ENCODE measurements around the gene CAPN3. TPM values are rescaled to one million over a fixed set of nuclear protein-coding genes. Genes with fewer than 3 reads are reported as not detected.
A peak's percentile ranks its signal among the peaks of the same experiment; 100 is the strongest.

Gene CAPN3
- total and polyA plus RNA-seq, 12 donors = 3.3 to 72.9 (median 8.5) TPM

DNA sequence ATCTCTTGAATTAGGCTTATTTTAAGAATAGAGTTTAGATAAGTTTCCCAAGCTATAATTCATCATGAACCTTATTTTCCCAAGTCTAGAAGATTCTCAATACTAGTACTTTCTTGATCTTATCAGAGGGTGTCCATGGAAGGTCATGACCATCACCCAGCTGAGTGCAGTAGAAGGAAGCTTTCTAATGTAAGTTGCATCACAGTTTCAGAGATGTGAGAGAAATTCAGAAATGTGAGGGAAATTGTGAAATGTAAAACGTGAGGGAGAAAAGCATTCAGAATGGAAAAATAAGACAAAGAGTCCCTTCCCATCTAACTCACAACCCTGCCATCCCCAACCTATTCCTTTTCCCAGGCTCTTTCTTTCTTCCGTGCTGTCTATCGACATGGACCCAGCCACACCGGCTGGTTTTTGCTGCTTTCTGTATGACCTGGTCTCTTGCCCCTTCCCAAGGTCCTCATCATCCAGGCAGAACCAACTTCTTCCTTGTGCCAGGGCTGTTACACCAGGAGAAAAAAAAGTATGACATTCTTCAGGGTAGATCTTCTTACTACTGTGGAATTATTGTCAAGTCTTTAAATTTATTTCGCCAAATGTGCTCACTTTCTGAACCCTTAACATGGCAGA is 6.7 kb downstream of the CAPN3 start:
- intact Hi-C loops (cut with DNase I) = no loop called here
- Histone ChIP-seq H3K36me3 (replicated peaks in 1 of 2) (no peaks in the 10 kb centered on the region), H3K4me1 (replicated peaks in 1 of 2) (no peaks in the 10 kb centered on the region), H3K4me3 (no peak overlapping the region), H3K27me3 (no peaks in the 10 kb centered on the region), H3K27ac (no peak overlapping the region), H3K9me3 (replicated peaks in 1 of 3) (no peaks in the 10 kb centered on the region)
- no peak for DNase-seq
- TF ChIP-seq POLR2A (IDR thresholded peaks at IDR 0.05) = no peak
- WGBS, 4 donors = 88 to 91% (median 91%) methylated on average over 5 of the region's 5 CpGs

DNA sequence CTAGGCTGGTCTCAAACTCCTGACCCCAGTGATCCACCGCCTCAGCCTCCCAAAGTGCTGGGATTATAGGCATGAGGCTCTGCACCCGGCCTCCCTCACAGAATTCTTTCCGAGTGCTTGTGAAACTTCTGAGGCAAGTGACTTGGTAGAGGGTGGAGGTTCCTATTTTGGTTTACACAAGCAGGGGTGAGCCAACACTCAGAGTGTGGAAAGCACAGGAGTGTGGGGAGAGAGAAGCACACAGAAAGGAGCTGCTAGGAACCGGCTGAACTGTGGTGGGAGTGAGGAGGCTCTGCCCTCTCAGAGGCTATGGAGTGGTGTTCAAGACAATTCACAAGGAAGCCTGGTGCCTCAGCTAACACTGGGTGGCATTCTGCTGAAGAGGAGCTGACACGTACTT is 7.7 kb downstream of the CAPN3 start:
- H3K4me1 ChIP-seq (replicated peaks in 1 of 2) = no peaks in the 10 kb centered on the region
- H3K27me3 ChIP-seq = no peaks in the 10 kb centered on the region
- TF ChIP-seq POLR2A (IDR thresholded peaks at IDR 0.05) = no peak
- TF ChIP-seq, protein P1, sequence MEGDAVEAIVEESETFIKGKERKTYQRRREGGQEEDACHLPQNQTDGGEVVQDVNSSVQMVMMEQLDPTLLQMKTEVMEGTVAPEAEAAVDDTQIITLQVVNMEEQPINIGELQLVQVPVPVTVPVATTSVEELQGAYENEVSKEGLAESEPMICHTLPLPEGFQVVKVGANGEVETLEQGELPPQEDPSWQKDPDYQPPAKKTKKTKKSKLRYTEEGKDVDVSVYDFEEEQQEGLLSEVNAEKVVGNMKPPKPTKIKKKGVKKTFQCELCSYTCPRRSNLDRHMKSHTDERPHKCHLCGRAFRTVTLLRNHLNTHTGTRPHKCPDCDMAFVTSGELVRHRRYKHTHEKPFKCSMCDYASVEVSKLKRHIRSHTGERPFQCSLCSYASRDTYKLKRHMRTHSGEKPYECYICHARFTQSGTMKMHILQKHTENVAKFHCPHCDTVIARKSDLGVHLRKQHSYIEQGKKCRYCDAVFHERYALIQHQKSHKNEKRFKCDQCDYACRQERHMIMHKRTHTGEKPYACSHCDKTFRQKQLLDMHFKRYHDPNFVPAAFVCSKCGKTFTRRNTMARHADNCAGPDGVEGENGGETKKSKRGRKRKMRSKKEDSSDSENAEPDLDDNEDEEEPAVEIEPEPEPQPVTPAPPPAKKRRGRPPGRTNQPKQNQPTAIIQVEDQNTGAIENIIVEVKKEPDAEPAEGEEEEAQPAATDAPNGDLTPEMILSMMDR (IDR thresholded peaks at IDR 0.05) = no peak
- H3K36me3 ChIP-seq (replicated peaks in 1 of 2) = no peaks in the 10 kb centered on the region
- DNase-seq = no peak
- 69 to 87% (median 72%) methylated on average over 4 to 5 of the region's 5 CpGs for WGBS, 4 donors
- no peak overlapping the region for H3K4me3 ChIP-seq
- intact Hi-C loops (cut with DNase I) = no loop called here
- H3K27ac ChIP-seq = no peak overlapping the region
- H3K9me3 ChIP-seq (replicated peaks in 1 of 3) = no peaks in the 10 kb centered on the region

DNA sequence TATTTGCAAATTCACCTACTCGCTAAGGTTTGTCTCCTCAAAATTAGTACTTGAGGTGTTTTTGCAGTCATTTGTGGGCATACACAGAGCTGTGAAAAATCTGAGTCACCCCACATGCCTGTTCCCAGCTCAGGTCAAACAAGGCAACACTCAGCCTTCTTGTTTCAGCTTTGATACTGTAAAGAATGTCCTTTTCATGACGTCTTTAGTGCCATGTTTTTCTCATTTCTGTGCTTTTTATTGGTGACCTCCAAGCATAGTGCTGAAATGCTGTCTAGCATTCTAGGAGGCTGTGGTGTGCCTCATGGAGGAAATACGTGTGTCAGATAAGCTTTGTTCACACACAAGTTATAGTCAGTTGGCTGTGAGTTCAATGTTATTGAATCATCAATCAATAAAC is 8.8 kb downstream of the CAPN3 start:
- Histone ChIP-seq H3K27me3 (no peaks in the 10 kb centered on the region), H3K9me3 (replicated peaks in 1 of 3) (no peaks in the 10 kb centered on the region), H3K36me3 (replicated peaks in 1 of 2) (no peaks in the 10 kb centered on the region), H3K27ac (no peak overlapping the region), H3K4me3 (no peak overlapping the region), H3K4me1 (replicated peaks in 1 of 2) (no peaks in the 10 kb centered on the region)
- WGBS, 4 donors = 82 to 86% (median 85%) methylated on average over 3 of the region's 3 CpGs
- intact Hi-C loops (cut with DNase I) = no loop called here
- DNase-seq = no peak
- TF ChIP-seq, protein P1 (IDR thresholded peaks at IDR 0.05) = no peak
- no peak for TF ChIP-seq POLR2A (IDR thresholded peaks at IDR 0.05)

DNA sequence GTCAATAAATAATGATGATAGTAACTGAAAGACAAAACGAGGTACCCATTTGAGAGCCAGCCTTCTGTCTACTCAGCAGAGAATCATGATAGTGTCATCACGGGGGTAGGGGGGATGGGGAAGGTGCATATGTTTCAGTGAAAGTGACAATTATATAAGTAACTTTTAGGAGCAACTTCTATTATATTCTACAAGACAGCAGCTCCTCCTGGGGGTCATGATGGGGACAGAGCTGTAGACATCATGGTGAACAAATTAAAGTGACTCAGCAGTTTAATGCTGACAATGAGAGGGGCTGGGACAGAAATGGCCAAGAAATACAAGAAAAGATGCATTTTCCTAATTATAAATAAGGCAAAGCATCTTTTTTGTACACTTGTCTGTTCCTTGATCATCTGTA is 11.8 kb downstream of the CAPN3 start:
- no peak for TF ChIP-seq POLR2A (IDR thresholded peaks at IDR 0.05)
- TF ChIP-seq, protein P1 (IDR thresholded peaks at IDR 0.05) = no peak
- no peaks in the 10 kb centered on the region for H3K36me3 ChIP-seq (replicated peaks in 1 of 2)
- DNase-seq = no peak
- no peaks in the 10 kb centered on the region for H3K27me3 ChIP-seq
- no peak overlapping the region for H3K27ac ChIP-seq
- WGBS, 4 donors = 65 to 72% (median 68%) methylated on average over 2 of the region's 2 CpGs
- no peaks in the 10 kb centered on the region for H3K4me1 ChIP-seq (replicated peaks in 1 of 2)
- no peak overlapping the region for H3K4me3 ChIP-seq
- intact Hi-C loops (cut with DNase I) = no loop called here
- H3K9me3 ChIP-seq (replicated peaks in 1 of 3) = no peaks in the 10 kb centered on the region

DNA sequence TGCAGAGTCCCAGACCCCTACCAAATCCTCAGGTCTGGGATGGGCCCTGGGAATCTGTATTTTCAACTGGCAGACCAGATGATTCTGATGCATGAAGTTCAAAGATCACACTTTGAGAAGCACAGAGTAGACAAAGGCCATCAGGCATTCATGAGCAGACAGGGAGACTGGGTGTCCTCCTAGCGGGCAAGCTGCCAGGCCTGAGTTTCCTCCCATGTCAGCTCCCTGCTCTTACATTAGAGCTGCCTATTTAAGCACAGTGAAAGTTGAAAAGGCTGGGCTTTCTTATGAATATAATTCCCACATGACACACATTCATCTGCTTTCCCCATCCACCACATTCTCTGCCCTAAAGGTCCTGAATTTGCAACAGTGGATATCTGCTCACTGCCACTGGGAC is 14.0 kb downstream of the CAPN3 start:
- 71 to 91% (median 81%) methylated on average over 1 of the region's 1 CpG for whole genome bisulfite sequencing, 4 donors
- peak in 6 of 7 donors; percentile 20 to 56 (median 42) for DNase-seq
- intact Hi-C loops (cut with DNase I) = no loop called here
- no peaks in the 10 kb centered on the region for H3K27me3 ChIP-seq
- TF ChIP-seq, protein P1 (IDR thresholded peaks at IDR 0.05) = no peak
- TF ChIP-seq POLR2A (IDR thresholded peaks at IDR 0.05) = no peak
- no peaks in the 10 kb centered on the region for H3K4me1 ChIP-seq (replicated peaks in 1 of 2)
- H3K4me3 ChIP-seq = no peak overlapping the region
- H3K36me3 ChIP-seq (replicated peaks in 1 of 2) = no peaks in the 10 kb centered on the region
- H3K9me3 ChIP-seq (replicated peaks in 1 of 3) = no peaks in the 10 kb centered on the region
- H3K27ac ChIP-seq = no peak overlapping the region
